A549 (cell line): ENCODE results near the gene FEM1C. TPM values are rescaled to one million over a fixed set of nuclear protein-coding genes. Genes with fewer than 3 reads are reported as not detected.

Experiments used
- ATAC-seq, 2 experiments: fragments of 200-7000 bp in 1 of 2; fragments of >200 bp in 1 of 2; cut with Nextera tagmentation in 1 of 2; cut with Tn5 transposase in 1 of 2; 3 replicates each; pipeline versions ENCODE4 v1.8.0 to v1.9.1; 2018 to 2020; ENCODE audit warnings: mild to moderate bottlenecking in 1 of 2, moderate library complexity in 1 of 2
- CTCF ChIA-PET: fragments of 300-600 bp; sonication (Branson Sonifier 250); formaldehyde crosslinking; extraction: SDS; loops from one replicate; lab custom pipeline; 2021; ENCODE audit warnings: antibody characterized with exemption, inconsistent platforms; lab: Yijun Ruan, JAX
- POLR2A ChIA-PET: fragments of 350-600 bp; formaldehyde crosslinking; extraction: SDS; loops from one replicate; lab custom pipeline; 2021; ENCODE audit warnings: antibody characterized with exemption, inconsistent platforms; lab: Yijun Ruan, JAX
- DNase-seq, 2 experiments: peaks; one replicate each; pipeline versions ENCODE4 v3.0.0 to v3.0.0-alpha.2; 2011 to 2016; ENCODE audit warnings: low read depth in 1 of 2, low spot score in 1 of 2
- FAIRE-seq: peaks from 2 replicates; lab custom pipeline; 2011; peaks lifted over from hg19 to GRCh38; lab: Jason Lieb, UNC
- H3K27ac ChIP-seq, 2 experiments: fragments of >200 bp; sonication (Bioruptor Twin); formaldehyde crosslinking; 3 replicates each; pipeline ENCODE4 v1.5.1; 2016 to 2017
- H3K4me1 ChIP-seq: fragments of >200 bp; sonication (Bioruptor Twin); formaldehyde crosslinking; 3 replicates; pipeline ENCODE4 v1.6.1; 2016
- H3K4me2 ChIP-seq: fragments of >200 bp; sonication (Bioruptor Twin); formaldehyde crosslinking; 3 replicates; pipeline ENCODE4 v1.6.1; 2016
- H3K4me3 ChIP-seq: fragments of >200 bp; sonication (Bioruptor Twin); formaldehyde crosslinking; 3 replicates; pipeline ENCODE4 v1.5.1; 2016
- H3K9me3 ChIP-seq: fragments of >200 bp; sonication (Bioruptor Twin); formaldehyde crosslinking; 3 replicates; pipeline ENCODE4 v1.6.1; 2016
- CBX8 ChIP-seq: fragments of 200-600 bp; sonication (generic); IDR thresholded peaks from 2 replicates; pipeline ENCODE4 v1.6.1; 2016
- ELK1 ChIP-seq: fragments of 150-350 bp; IDR thresholded peaks from 2 replicates; pipeline ENCODE4 v1.6.1; 2014; ENCODE audit warnings: low read depth, mild to moderate bottlenecking, low read length
- ESRRA ChIP-seq: fragments of 150-350 bp; IDR thresholded peaks from 2 replicates; pipeline ENCODE4 v1.6.1; 2014; ENCODE audit warnings: mild to moderate bottlenecking, low read length, borderline replicate concordance
- KDM1A ChIP-seq: fragments of 200-600 bp; sonication (generic); IDR thresholded peaks from 2 replicates; pipeline ENCODE4 v1.6.1; 2016; ENCODE audit warnings: low read depth, mild to moderate bottlenecking
- MAFK ChIP-seq: fragments of 450-650 bp; IDR thresholded peaks from 2 replicates; pipeline ENCODE4 v1.6.1; 2014; ENCODE audit not compliant: partially characterized antibody
- MAX ChIP-seq: IDR thresholded peaks from 2 replicates; pipeline ENCODE4 v1.6.1; 2012
- MAZ ChIP-seq: fragments of 150-350 bp; IDR thresholded peaks from 2 replicates; pipeline ENCODE4 v1.6.1; 2014; ENCODE audit warnings: antibody characterized with exemption, low read depth, low read length, borderline replicate concordance
- MYC ChIP-seq: IDR thresholded peaks from 2 replicates; pipeline ENCODE4 v1.6.1; 2012; ENCODE audit warnings: mild to moderate bottlenecking, inconsistent platforms, low read length, improper control_type of control experiment, borderline replicate concordance
- NFE2L2 ChIP-seq: fragments of 150-350 bp; conservative IDR thresholded peaks from 2 replicates; pipeline ENCODE4 v1.6.1; 2014; ENCODE audit warnings: low read length
- RAD21 ChIP-seq, 2 experiments: fragments of >200 bp in 1 of 2; sonication (Bioruptor Twin) in 1 of 2; formaldehyde crosslinking in 1 of 2; IDR thresholded peaks in 1 of 2; conservative IDR thresholded peaks in 1 of 2; 2 replicates in 1 of 2; 3 replicates in 1 of 2; pipeline ENCODE4 v1.6.1; 2012 to 2018; ENCODE audit warnings: inconsistent platforms in 1 of 2
- RNF2 ChIP-seq: fragments of 200-600 bp; sonication (generic); IDR thresholded peaks from 2 replicates; pipeline ENCODE4 v1.6.1; 2016; ENCODE audit warnings: low read depth, mild to moderate bottlenecking, antibody characterized with exemption, moderate library complexity, borderline replicate concordance
- SREBF2 ChIP-seq: fragments of 450-650 bp; IDR thresholded peaks from 2 replicates; pipeline ENCODE4 v1.6.1; 2014; ENCODE audit warnings: mild to moderate bottlenecking, moderate library complexity
- whole genome bisulfite sequencing: methylation state at CpG from one replicate; pipeline ENCODE4 v1.1.6; 2017; ENCODE audit errors: missing lambda C conversion rate; 5-methylcytosine and 5-hydroxymethylcytosine counted together
- polyA plus RNA-seq, 4 experiments: library from polyadenylated mRNA; depleted of rRNA in 3 of 4; stranded (reverse); fragments of >200 nt; fragmentation: RNase III in 1 of 4; extraction: RNeasy Plus Mini Kit Qiagen cat#74134 plus additional on column Dnase treatment in 1 of 4; gene quantifications; 2 replicates in 3 of 4; 3 replicates in 1 of 4; pipeline ENCODE4 v1.2.3, GENCODE V29; 2011 to 2017
- TF ChIP-seq, protein P1 (sequence below): fragments of >200 bp; sonication (Bioruptor Twin); formaldehyde crosslinking; IDR thresholded peaks from 3 replicates; pipeline ENCODE4 v1.5.1; 2016
- TF ChIP-seq, protein P2 (sequence below): fragments of 250-450 bp; sonication (Bioruptor Pico); IDR thresholded peaks from 2 replicates; pipeline ENCODE4 v1.5.0; 2021; ENCODE audit warnings: mild to moderate bottlenecking, moderate library complexity, borderline replicate concordance
- TF ChIP-seq, protein P3 (sequence below): IDR thresholded peaks from 2 replicates; pipeline ENCODE4 v1.6.1; 2012; ENCODE audit warnings: low read depth, borderline replicate concordance

FEM1C gene
- polyA plus RNA-seq, 2 of the 4 experiments (the other 2 are of a cell fraction) = 6.3 to 8.4 TPM

DNA sequence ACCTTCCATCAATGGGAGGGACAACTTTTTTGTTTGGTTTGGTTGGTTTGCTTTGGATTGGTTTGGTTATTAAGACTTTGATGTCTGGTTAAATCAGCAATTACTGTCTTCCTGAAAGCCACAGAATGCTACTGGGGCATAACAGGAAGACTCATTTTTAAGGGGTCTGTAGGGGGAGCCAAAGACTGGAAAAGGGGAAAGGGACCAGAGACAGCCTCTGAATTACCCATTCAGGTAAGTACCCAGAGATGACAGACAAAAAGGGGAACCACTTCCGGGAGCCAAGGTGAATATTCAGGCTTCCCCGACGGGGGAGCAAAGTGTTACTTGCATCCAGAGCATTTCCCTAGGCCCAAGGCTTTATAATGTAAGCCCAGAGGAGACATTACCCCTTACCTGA lies 4.6 kb upstream of the FEM1C start:
- CTCF ChIA-PET = no interaction called here
- 88% methylated on average over 3 of the region's 3 CpGs for WGBS
- Histone ChIP-seq H3K4me1 (0 out of 3 replicates have a peak, but pooled peaks cover 6% of the 10 kb centered on the region), H3K27ac (no peak overlapping the region)
- peak in 1 of 2 experiments; percentile 21 for DNase-seq
- TF ChIP-seq CBX8 = no peak
- no peak for TF ChIP-seq ESRRA
- peak; percentile 32 to 59; a peak in 3 of 5 replicates for TF ChIP-seq RAD21 (conservative IDR thresholded peaks at IDR 0.05 in 1 of 2, IDR thresholded peaks at IDR 0.05 in 1 of 2)
- TF ChIP-seq, protein P1, sequence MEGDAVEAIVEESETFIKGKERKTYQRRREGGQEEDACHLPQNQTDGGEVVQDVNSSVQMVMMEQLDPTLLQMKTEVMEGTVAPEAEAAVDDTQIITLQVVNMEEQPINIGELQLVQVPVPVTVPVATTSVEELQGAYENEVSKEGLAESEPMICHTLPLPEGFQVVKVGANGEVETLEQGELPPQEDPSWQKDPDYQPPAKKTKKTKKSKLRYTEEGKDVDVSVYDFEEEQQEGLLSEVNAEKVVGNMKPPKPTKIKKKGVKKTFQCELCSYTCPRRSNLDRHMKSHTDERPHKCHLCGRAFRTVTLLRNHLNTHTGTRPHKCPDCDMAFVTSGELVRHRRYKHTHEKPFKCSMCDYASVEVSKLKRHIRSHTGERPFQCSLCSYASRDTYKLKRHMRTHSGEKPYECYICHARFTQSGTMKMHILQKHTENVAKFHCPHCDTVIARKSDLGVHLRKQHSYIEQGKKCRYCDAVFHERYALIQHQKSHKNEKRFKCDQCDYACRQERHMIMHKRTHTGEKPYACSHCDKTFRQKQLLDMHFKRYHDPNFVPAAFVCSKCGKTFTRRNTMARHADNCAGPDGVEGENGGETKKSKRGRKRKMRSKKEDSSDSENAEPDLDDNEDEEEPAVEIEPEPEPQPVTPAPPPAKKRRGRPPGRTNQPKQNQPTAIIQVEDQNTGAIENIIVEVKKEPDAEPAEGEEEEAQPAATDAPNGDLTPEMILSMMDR = peak; percentile 26; the same call in 1 of the 3 replicates
- TF ChIP-seq, all 56 proteins: peak for 2
- Histone ChIP-seq H3K4me2 (no peak overlapping the region), H3K4me3 (no peak overlapping the region), H3K9me3 (peaks cover 9% of the 10 kb centered on the region; the same call in 1 of the 3 replicates)
- no peak for ATAC-seq
- POLR2A ChIA-PET = no interaction called here
- no peak for FAIRE-seq

- POLR2A ChIA-PET = no interaction called here
- TF ChIP-seq MAFK = peak; percentile 33
- TF ChIP-seq, protein P2, sequence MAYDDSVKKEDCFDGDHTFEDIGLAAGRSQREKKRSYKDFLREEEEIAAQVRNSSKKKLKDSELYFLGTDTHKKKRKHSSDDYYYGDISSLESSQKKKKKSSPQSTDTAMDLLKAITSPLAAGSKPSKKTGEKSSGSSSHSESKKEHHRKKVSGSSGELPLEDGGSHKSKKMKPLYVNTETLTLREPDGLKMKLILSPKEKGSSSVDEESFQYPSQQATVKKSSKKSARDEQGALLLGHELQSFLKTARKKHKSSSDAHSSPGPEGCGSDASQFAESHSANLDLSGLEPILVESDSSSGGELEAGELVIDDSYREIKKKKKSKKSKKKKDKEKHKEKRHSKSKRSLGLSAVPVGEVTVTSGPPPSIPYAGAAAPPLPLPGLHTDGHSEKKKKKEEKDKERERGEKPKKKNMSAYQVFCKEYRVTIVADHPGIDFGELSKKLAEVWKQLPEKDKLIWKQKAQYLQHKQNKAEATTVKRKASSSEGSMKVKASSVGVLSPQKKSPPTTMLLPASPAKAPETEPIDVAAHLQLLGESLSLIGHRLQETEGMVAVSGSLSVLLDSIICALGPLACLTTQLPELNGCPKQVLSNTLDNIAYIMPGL (CRISPR knock-in tag) = no peak
- TF ChIP-seq, all 56 proteins: peak for 1
- H3K4me2 ChIP-seq = no peak overlapping the region
- CTCF ChIA-PET = no interaction called here
- H3K27ac ChIP-seq = no peak overlapping the region
- DNase-seq = no peak
- peaks cover 9% of the 10 kb centered on the region; the same call in 1 of the 3 replicates for H3K9me3 ChIP-seq
- FAIRE-seq = no peak
- no peak for ATAC-seq
- 75% methylated on average over 4 of the region's 4 CpGs for WGBS
- no peak overlapping the region for H3K4me3 ChIP-seq
- 0 out of 3 replicates have a peak, but pooled peaks cover 6% of the 10 kb centered on the region for H3K4me1 ChIP-seq
These were observed 4.1 kb upstream of the FEM1C start for GRCh38 chr5:115548683-115549082.

GRCh38 chr5:115545351-115545882 lies 842 bp upstream of the FEM1C start:
- Histone ChIP-seq H3K9me3 (peaks cover 9% of the 10 kb centered on the region; the same call in 1 of the 3 replicates), H3K27ac (peak overlapping the region; percentile 63 to 82), H3K4me2 (peak overlapping the region; percentile 60), H3K4me3 (peak overlapping the region; percentile 33; the same call in 2 of the 3 replicates), H3K4me1 (peaks cover 28% of the 10 kb centered on the region; the same call in 2 of the 3 replicates)
- FAIRE-seq = no peak
- CTCF ChIA-PET = interaction anchor here (1.1 to 3.6 kb wide), 7 partner anchors 9 to 236 kb away, joined by 3 to 16 read pairs (median 6); no protein-coding TSS in a partner anchor
- DNase-seq = no peak
- 92% methylated on average over 9 of the region's 9 CpGs for WGBS
- no peak for ATAC-seq
- TF ChIP-seq, protein P3, sequence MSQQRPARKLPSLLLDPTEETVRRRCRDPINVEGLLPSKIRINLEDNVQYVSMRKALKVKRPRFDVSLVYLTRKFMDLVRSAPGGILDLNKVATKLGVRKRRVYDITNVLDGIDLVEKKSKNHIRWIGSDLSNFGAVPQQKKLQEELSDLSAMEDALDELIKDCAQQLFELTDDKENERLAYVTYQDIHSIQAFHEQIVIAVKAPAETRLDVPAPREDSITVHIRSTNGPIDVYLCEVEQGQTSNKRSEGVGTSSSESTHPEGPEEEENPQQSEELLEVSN = 0 out of 2 replicates have a peak, but pooled peaks have one; percentile 3
- no peak for TF ChIP-seq ELK1
- POLR2A ChIA-PET = interaction anchor here (1.2 to 2.5 kb wide), 11 partner anchors 9 to 249 kb away, joined by 3 to 12 read pairs (median 6); partner anchors contain the start of gene CCDC112

DNA sequence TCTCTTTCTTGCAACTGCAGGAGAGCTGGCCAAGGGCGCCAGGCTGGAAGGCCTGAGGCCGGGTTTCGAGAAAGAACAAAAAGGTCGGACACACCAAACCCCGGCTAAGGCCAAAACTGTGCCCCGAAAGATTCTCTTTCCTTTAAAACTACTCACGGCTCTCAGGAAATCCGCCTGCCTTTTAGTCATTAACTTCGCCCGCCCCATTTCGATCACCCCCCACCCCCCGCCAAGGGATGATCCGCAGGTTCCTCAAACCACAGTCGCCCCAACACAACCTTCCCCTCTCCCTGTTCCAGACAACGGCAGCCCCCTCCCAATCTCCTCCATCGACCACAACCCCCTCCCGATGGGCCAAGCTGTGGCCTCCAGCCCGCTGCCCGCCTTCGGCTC lies 536 bp downstream of the FEM1C start:
- ChIA-PET POLR2A (interaction anchor here (0.6 to 2.5 kb wide), 17 partner anchors 10 to 248 kb away, joined by 3 to 12 read pairs (median 6); partner anchors contain the start of gene CCDC112), CTCF (interaction anchor here (1.2 to 3.6 kb wide), 6 partner anchors 26 to 235 kb away, joined by 5 to 16 read pairs (median 6); no protein-coding TSS in a partner anchor)
- H3K4me3 ChIP-seq = peak overlapping the region; percentile 82
- FAIRE-seq (no peak), ATAC-seq (peak in 1 of 2 experiments; percentile 48; a peak in 5 of 6 replicates), DNase-seq (peak in 1 of 2 experiments; percentile 23)
- WGBS = 2% methylated on average over 11 of the region's 20 CpGs
- peaks cover 30% of the 10 kb centered on the region; the same call in 2 of the 3 replicates for H3K4me1 ChIP-seq
- peak overlapping the region; percentile 94 to 96 for H3K27ac ChIP-seq
- no peak for TF ChIP-seq MAZ
- no peak for TF ChIP-seq SREBF2
- no peak for TF ChIP-seq NFE2L2
- no peak for TF ChIP-seq RNF2
- no peak for TF ChIP-seq MAX
- no peak for TF ChIP-seq MYC
- TF ChIP-seq KDM1A = no peak
- TF ChIP-seq, all 56 proteins: peak for 0
- H3K4me2 ChIP-seq = peak overlapping the region; percentile 77
- peaks cover 9% of the 10 kb centered on the region; the same call in 1 of the 3 replicates for H3K9me3 ChIP-seq
